H1 (cell line): ENCODE results near the gene ZNF512.

Source experiments
- CHD1 ChIP-seq: IDR thresholded peaks from 2 replicates; pipeline ENCODE4 v1.6.1; 2012; ENCODE audit warnings: low read depth, low read length, improper control_type of control experiment
- CTCF ChIP-seq, 3 experiments: IDR thresholded peaks; 1 replicate in 2 of 3; 2 replicates in 1 of 3; pipeline versions ENCODE4 v1.5.1 to v1.6.1; 2011; ENCODE audit warnings: low read length in 3 of 3, mild to moderate bottlenecking in 3 of 3, inconsistent platforms in 2 of 3, low read depth in 1 of 3, moderate library complexity in 1 of 3; ENCODE audit not compliant: insufficient read depth in 1 of 3; ENCODE audit errors: control extremely low read depth in 1 of 3
- EZH2 ChIP-seq: fragments of 200-600 bp; sonication (generic); IDR thresholded peaks from 2 replicates; pipeline ENCODE4 v1.7.1; 2012; ENCODE audit warnings: low read depth, mild to moderate bottlenecking, moderate library complexity, low read length, inconsistent platforms; ENCODE audit not compliant: severe bottlenecking
- GTF2F1 ChIP-seq: IDR thresholded peaks from 2 replicates; pipeline ENCODE4 v1.6.1; 2012; ENCODE audit warnings: low read depth, low read length, improper control_type of control experiment, borderline replicate concordance
- JUN ChIP-seq: IDR thresholded peaks from 2 replicates; pipeline ENCODE4 v1.6.1; 2011; ENCODE audit warnings: low read depth, mild to moderate bottlenecking, improper control_type of control experiment, low read length
- POLR2A ChIP-seq, 2 experiments: IDR thresholded peaks; 1 replicate in 1 of 2; 2 replicates in 1 of 2; pipeline ENCODE4 v1.6.1; 2011; ENCODE audit warnings: low read depth in 2 of 2, low read length in 2 of 2, mild to moderate bottlenecking in 2 of 2; ENCODE audit errors: control extremely low read depth in 1 of 2
- RFX5 ChIP-seq: IDR thresholded peaks from 2 replicates; pipeline ENCODE4 v1.6.1; 2011; ENCODE audit warnings: low read depth, low read length, improper control_type of control experiment, borderline replicate concordance
- SP1 ChIP-seq: IDR thresholded peaks from 2 replicates; pipeline ENCODE4 v1.6.1; 2011; ENCODE audit warnings: low read depth, low read length
- SRF ChIP-seq: IDR thresholded peaks from 2 replicates; pipeline ENCODE4 v1.6.1; 2011; ENCODE audit warnings: mild to moderate bottlenecking, low read depth, low read length, moderate library complexity
- SUZ12 ChIP-seq: fragments of 200-600 bp; sonication (generic); IDR thresholded peaks from 2 replicates; pipeline ENCODE4 v1.6.1; 2012; ENCODE audit warnings: mild to moderate bottlenecking, inconsistent platforms, low read length, moderate library complexity, mixed read lengths

DNA sequence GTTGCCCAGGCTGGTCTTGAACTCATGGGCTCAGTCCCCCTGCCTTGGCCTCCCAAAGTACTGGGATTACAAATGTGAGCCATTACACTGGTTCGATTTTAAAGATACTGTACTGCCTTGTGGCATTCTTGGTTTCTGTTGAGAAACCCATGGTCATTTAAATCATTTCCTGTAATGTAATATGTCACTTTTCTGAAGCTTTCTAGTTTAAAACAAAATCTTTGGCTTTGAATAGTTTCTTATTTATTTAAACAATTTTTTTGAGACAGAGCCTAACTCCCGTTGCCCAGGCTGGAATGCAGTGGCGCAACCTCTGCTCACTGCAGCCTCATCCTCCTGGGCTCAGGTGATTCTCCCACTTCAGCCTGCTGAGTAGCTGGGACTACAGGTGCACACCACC is 8.9 kb downstream of the ZNF512 start:
- TF ChIP-seq JUN, result no peak
- TF ChIP-seq CTCF (IDR thresholded peaks at IDR 0.05; ENCODE audit: control extremely low read depth in 1 of 3, insufficient read depth in 1 of 3, low read depth in 1 of 3, low read length in 3 of 3), result no peak
- TF ChIP-seq SP1, result no peak
- TF ChIP-seq CHD1, result no peak
- TF ChIP-seq EZH2, result no peak
- TF ChIP-seq SUZ12, result no peak
- TF ChIP-seq GTF2F1, result no peak
- TF ChIP-seq POLR2A (IDR thresholded peaks at IDR 0.05; ENCODE audit: control extremely low read depth in 1 of 2, low read depth in 2 of 2, low read length in 2 of 2), result no peak
- no peak for TF ChIP-seq SRF
- TF ChIP-seq RFX5, result no peak
